Mucosa of rectum (tissue), 2 donors: ENCODE data around the gene WDR5.

Source experiments
- H3K27ac ChIP-seq, 2 donors: one replicate each; pipeline ENCODE4 v1.7.0; 2013; ENCODE audit warnings: inconsistent platforms in 2 of 2, low read depth in 2 of 2, low read length in 2 of 2
- H3K27me3 ChIP-seq, 2 donors: one replicate each; pipeline ENCODE4 v1.7.0; 2013; ENCODE audit warnings: low read length in 2 of 2; ENCODE audit not compliant: control insufficient read depth in 2 of 2, insufficient read depth in 2 of 2
- H3K36me3 ChIP-seq, 2 donors: one replicate each; pipeline ENCODE4 v1.7.0; 2013; ENCODE audit warnings: low read length in 2 of 2; ENCODE audit not compliant: control insufficient read depth in 2 of 2, insufficient read depth in 2 of 2
- H3K4me1 ChIP-seq, 2 donors: one replicate each; pipeline ENCODE4 v1.7.0; 2013; ENCODE audit warnings: low read length in 2 of 2, mild to moderate bottlenecking in 1 of 2; ENCODE audit not compliant: control insufficient read depth in 2 of 2, insufficient read depth in 2 of 2
- H3K4me3 ChIP-seq, 2 donors: one replicate each; pipeline ENCODE4 v1.7.0; 2013; ENCODE audit warnings: low read length in 2 of 2
- H3K9ac ChIP-seq, 2 donors: one replicate each; pipeline ENCODE4 v1.7.0; 2013; ENCODE audit warnings: low read length in 2 of 2, low read depth in 1 of 2, mild to moderate bottlenecking in 1 of 2
- H3K9me3 ChIP-seq, 2 donors: one replicate each; pipeline ENCODE4 v1.7.0; 2013; ENCODE audit warnings: low read length in 2 of 2; ENCODE audit not compliant: control insufficient read depth in 2 of 2
- donor health status: healthy.
- donor health status: Normal muscosa, but diverticular disease.

Gene WDR5

GRCh38 chr9:134132208-134132870 lies 3.5 kb upstream of the WDR5 start:
- no peaks in the 10 kb centered on the region for H3K9me3 ChIP-seq
- no peaks in the 10 kb centered on the region for H3K36me3 ChIP-seq
- H3K9ac ChIP-seq, result no peak overlapping the region
- H3K4me1 ChIP-seq, result peaks cover 18 to 19% of the 10 kb centered on the region in 2 donors
- H3K27ac ChIP-seq, result no peak overlapping the region
- H3K4me3 ChIP-seq, result no peak overlapping the region
- no peaks in the 10 kb centered on the region for H3K27me3 ChIP-seq

- Histone ChIP-seq H3K9me3 (no peaks in the 10 kb centered on the region), H3K36me3 (peaks cover 0 to 2% of the 10 kb centered on the region in 2 donors), H3K4me1 (peaks cover 30 to 32% of the 10 kb centered on the region in 2 donors), H3K4me3 (peak overlapping the region; percentile 91), H3K27me3 (no peaks in the 10 kb centered on the region), H3K9ac (peak overlapping the region; percentile 87 to 90), H3K27ac (peak overlapping the region; percentile 81 to 84)
Measured at GRCh38 chr9:134134949-134135342, 936 bp upstream of the WDR5 start.

DNA sequence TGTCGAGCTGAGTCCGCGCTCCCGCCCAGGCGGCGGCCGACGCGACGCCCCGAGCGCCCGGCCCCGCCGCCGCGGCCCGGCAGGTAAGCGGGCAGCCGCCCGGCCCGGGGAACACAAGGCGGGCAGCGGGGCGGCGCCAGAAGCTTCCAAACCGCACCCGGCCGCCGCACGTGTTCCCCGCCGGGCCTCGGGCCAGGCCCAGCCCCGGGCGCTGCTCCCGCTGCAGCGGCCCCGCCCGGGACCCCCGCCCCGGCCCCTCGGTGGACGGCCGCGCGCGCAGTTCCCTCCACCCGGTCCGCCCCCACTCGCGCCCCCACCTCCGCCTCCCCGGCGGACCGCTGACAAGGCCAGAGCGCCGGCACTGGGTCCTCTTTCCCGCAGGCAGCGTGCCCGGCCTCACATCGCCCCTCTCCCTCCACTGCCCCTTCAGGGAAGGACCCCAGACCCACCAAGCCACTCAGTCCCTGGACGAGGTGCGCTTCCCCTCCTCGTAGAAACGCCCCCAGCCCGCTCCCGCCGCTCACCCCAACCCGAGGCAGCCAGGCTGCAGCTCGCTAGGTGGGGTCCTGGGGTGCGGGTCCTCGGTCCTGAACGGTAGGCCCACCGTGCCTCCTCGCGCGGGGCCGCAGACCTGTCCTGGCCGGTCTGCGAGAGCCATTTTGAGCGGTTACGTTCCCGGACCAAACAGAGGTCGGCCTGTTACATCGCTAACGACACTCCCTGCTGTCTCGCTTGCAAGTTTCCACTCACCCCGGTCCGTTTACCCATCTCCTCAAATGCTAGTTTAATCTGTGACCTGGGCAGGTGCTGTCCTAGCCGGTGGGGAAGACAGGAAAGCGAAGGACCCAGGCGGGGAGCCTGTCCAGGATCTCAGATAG lies 475 bp downstream of the WDR5 start:
- Histone ChIP-seq H3K9ac (peak overlapping the region; percentile 77 to 83), H3K4me3 (peak overlapping the region; percentile 82 to 89), H3K27me3 (no peaks in the 10 kb centered on the region), H3K27ac (peak overlapping the region; percentile 11 to 43), H3K36me3 (peaks cover 9 to 14% of the 10 kb centered on the region in 2 donors), H3K9me3 (no peaks in the 10 kb centered on the region), H3K4me1 (peaks cover 28 to 29% of the 10 kb centered on the region in 2 donors)

- H3K9me3 ChIP-seq, result no peaks in the 10 kb centered on the region
- H3K27ac ChIP-seq, result no peak overlapping the region
- no peaks in the 10 kb centered on the region for H3K27me3 ChIP-seq
- H3K4me1 ChIP-seq, result peaks cover 28 to 29% of the 10 kb centered on the region in 2 donors
- peak overlapping the region; percentile 82 to 89 for H3K4me3 ChIP-seq
- peak overlapping the region; percentile 77 to 83 for H3K9ac ChIP-seq
- H3K36me3 ChIP-seq, result peaks cover 12 to 20% of the 10 kb centered on the region in 2 donors
Measured at GRCh38 chr9:134136996-134137299, 1.1 kb downstream of the WDR5 start.

DNA sequence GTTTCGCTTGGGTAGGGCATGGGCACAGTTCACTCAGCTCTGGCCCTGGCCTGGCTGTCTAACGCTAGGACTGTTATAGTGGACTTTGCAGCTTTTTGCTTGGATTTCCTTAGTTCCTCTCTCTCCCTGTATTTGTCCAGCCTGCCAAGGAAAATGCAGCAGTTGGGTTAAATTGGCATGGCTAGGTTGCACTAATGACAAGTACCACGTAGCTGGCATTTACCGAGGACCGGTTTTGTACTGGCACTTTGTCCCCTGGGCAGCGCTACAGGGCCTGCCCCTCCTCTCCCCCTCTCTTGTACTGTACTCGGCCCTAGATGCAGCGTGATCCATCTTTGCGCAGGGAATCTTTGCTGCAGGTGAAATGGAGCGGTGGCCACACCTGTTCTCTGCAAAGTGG lies 2.4 kb downstream of the WDR5 start:
- H3K4me3 ChIP-seq, result no peak overlapping the region
- peak overlapping the region in 1 of 2 donors; percentile 4 for H3K9ac ChIP-seq
- no peaks in the 10 kb centered on the region for H3K27me3 ChIP-seq
- peaks cover 21 to 28% of the 10 kb centered on the region in 2 donors for H3K36me3 ChIP-seq
- no peak overlapping the region for H3K27ac ChIP-seq
- H3K4me1 ChIP-seq, result peaks cover 28 to 29% of the 10 kb centered on the region in 2 donors
- no peaks in the 10 kb centered on the region for H3K9me3 ChIP-seq

GRCh38 chr9:134139081-134139480 lies 3.2 kb downstream of the WDR5 start:
- Histone ChIP-seq H3K27me3 (no peaks in the 10 kb centered on the region), H3K9ac (no peak overlapping the region), H3K4me1 (peaks cover 28 to 29% of the 10 kb centered on the region in 2 donors), H3K9me3 (no peaks in the 10 kb centered on the region), H3K4me3 (no peak overlapping the region), H3K36me3 (peaks cover 25 to 32% of the 10 kb centered on the region in 2 donors), H3K27ac (no peak overlapping the region)

- H3K27ac ChIP-seq, result no peak overlapping the region
- no peak overlapping the region for H3K4me3 ChIP-seq
- H3K4me1 ChIP-seq, result peaks cover 17% of the 10 kb centered on the region in 2 donors
- H3K36me3 ChIP-seq, result peaks cover 36 to 47% of the 10 kb centered on the region in 2 donors
- H3K9ac ChIP-seq, result no peak overlapping the region
- no peaks in the 10 kb centered on the region for H3K9me3 ChIP-seq
- no peaks in the 10 kb centered on the region for H3K27me3 ChIP-seq
Measured at GRCh38 chr9:134141906-134142305, 6.0 kb downstream of the WDR5 start.

- H3K9me3 ChIP-seq, result no peaks in the 10 kb centered on the region
- H3K4me1 ChIP-seq, result no peaks in the 10 kb centered on the region
- H3K36me3 ChIP-seq, result peaks cover 58 to 70% of the 10 kb centered on the region in 2 donors
- no peak overlapping the region for H3K27ac ChIP-seq
- no peaks in the 10 kb centered on the region for H3K27me3 ChIP-seq
- no peak overlapping the region for H3K4me3 ChIP-seq
- no peak overlapping the region for H3K9ac ChIP-seq
Measured at GRCh38 chr9:134144801-134145200, 8.9 kb downstream of the WDR5 start.

GRCh38 chr9:134145262-134145661 lies 9.4 kb downstream of the WDR5 start:
- Histone ChIP-seq H3K27ac (no peak overlapping the region), H3K36me3 (peaks cover 56 to 66% of the 10 kb centered on the region in 2 donors), H3K9me3 (no peaks in the 10 kb centered on the region), H3K27me3 (no peaks in the 10 kb centered on the region), H3K4me1 (no peaks in the 10 kb centered on the region), H3K4me3 (no peak overlapping the region), H3K9ac (no peak overlapping the region)

DNA sequence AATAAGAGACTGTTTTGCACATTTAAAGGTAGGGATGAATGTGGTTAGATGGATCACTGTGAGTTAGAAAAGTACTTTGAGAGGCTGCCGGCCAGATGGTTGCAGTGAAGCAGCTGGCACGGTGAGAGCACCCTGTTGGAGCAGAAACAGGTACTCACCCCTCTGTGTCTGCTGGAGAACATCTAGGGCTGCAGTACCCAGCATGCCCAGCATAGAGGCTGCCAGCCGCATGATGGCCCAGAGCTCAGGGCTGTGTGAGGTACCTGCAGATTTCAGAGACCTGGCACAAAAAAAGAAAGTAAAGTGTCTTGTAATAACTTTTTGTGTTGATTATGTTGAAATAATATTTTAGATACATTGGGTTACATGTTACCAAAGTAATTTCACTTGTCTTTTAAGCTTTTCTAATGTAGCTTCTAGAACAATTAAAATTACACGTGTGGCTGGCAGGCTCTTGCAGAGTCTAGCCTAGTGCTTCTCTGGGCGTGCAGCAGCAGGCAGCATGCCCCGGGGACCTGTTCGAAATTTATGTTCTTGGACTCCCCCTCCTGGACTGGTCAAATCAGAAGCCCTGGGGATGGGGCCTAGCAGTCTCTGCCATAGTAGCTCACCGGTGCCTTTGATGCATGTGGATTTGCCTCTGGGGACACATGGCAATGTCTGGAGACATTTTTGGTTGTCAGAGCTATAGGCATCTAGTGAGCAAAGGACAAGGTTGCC lies 11.1 kb downstream of the WDR5 start:
- H3K36me3 ChIP-seq, result peaks cover 52 to 60% of the 10 kb centered on the region in 2 donors
- no peaks in the 10 kb centered on the region for H3K9me3 ChIP-seq
- H3K4me1 ChIP-seq, result no peaks in the 10 kb centered on the region
- no peak overlapping the region for H3K9ac ChIP-seq
- no peaks in the 10 kb centered on the region for H3K27me3 ChIP-seq
- no peak overlapping the region for H3K27ac ChIP-seq
- H3K4me3 ChIP-seq, result no peak overlapping the region
